Measurements from ENCODE around the gene RAB37. TPM values are rescaled to one million over a fixed set of nuclear protein-coding genes. Genes with fewer than 3 reads are reported as not detected.

RAB37 gene
- total RNA-seq, 2 donors from 2014 or later: 0.89 to 0.90 TPM

DNA sequence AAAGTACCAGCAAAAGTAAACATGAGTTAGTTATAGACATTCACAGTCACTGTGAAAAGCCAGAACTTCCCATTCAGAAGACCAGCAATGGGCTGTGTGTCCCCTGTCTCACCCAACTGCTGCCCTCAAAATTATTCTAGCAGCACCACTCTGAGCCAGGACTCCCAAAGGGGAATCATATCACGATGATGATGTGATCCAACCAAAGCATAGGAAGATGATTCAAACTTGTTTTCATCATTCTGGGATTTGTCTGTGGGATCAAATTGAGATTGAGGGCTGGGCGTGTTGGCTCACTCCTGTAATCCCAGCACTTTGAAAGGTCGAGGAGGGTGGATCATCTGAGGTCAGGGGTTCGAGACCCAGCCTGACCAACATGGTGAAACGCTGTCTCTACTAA lies 45.5 kb downstream of the RAB37 start:
- H3K4me3 ChIP-seq: no peak overlapping the region
- H3K36me3 ChIP-seq: no peaks in the 10 kb centered on the region
- DNase-seq (ENCODE audit: low spot score): no peak

DNA sequence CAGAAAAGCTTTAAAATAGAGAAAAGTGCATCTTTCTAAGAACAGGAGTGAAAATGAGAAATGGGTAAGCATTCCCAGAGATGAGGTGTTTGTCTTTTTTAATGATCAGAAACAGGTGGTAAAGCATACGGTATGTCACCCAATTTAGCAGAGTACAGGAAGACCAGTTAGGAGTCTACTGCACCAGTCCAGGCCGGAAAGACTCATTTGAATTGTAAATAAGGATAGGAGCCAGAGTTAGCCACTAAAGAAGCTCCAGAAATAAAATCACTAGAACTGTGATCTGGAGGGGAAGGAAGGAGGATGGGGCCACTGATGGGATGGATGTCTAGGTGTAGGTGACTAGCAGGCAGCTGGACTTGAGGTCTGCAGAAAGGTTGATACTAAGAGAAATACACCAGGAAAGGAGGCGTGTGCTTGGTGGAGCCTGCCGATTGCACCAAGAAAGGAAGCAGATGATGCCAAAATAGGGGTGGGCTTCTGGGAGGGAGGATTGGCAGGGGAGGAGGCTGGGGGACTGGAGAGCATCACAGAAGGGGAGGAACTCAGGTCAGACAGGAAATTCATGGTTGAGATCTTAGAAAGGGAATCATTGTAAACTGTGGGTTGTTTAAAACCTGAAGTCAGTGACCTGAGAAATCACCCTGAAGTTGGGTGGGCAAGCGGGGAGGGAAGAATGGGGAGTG lies 47.2 kb downstream of the RAB37 start:
- TF ChIP-seq, protein P1, sequence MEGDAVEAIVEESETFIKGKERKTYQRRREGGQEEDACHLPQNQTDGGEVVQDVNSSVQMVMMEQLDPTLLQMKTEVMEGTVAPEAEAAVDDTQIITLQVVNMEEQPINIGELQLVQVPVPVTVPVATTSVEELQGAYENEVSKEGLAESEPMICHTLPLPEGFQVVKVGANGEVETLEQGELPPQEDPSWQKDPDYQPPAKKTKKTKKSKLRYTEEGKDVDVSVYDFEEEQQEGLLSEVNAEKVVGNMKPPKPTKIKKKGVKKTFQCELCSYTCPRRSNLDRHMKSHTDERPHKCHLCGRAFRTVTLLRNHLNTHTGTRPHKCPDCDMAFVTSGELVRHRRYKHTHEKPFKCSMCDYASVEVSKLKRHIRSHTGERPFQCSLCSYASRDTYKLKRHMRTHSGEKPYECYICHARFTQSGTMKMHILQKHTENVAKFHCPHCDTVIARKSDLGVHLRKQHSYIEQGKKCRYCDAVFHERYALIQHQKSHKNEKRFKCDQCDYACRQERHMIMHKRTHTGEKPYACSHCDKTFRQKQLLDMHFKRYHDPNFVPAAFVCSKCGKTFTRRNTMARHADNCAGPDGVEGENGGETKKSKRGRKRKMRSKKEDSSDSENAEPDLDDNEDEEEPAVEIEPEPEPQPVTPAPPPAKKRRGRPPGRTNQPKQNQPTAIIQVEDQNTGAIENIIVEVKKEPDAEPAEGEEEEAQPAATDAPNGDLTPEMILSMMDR (IDR thresholded peaks at IDR 0.05): no peak
- Histone ChIP-seq H3K27ac (no peak overlapping the region), H3K36me3 (no peaks in the 10 kb centered on the region), H3K27me3 (no peaks in the 10 kb centered on the region), H3K4me3 (no peak overlapping the region), H3K9me3 (no peaks in the 10 kb centered on the region), H3K4me1 (no peaks in the 10 kb centered on the region)
- DNase-seq (ENCODE audit: low spot score): no peak

More for the DNA sequence above, 45.5 kb downstream of the RAB37 start:
- H3K27me3 ChIP-seq: no peaks in the 10 kb centered on the region
- H3K4me1 ChIP-seq: peaks cover 0 to 3% of the 10 kb centered on the region in 2 donors
- no peaks in the 10 kb centered on the region for H3K9me3 ChIP-seq
- TF ChIP-seq, protein P1 (IDR thresholded peaks at IDR 0.05): no peak
- no peak overlapping the region for H3K27ac ChIP-seq

DNA sequence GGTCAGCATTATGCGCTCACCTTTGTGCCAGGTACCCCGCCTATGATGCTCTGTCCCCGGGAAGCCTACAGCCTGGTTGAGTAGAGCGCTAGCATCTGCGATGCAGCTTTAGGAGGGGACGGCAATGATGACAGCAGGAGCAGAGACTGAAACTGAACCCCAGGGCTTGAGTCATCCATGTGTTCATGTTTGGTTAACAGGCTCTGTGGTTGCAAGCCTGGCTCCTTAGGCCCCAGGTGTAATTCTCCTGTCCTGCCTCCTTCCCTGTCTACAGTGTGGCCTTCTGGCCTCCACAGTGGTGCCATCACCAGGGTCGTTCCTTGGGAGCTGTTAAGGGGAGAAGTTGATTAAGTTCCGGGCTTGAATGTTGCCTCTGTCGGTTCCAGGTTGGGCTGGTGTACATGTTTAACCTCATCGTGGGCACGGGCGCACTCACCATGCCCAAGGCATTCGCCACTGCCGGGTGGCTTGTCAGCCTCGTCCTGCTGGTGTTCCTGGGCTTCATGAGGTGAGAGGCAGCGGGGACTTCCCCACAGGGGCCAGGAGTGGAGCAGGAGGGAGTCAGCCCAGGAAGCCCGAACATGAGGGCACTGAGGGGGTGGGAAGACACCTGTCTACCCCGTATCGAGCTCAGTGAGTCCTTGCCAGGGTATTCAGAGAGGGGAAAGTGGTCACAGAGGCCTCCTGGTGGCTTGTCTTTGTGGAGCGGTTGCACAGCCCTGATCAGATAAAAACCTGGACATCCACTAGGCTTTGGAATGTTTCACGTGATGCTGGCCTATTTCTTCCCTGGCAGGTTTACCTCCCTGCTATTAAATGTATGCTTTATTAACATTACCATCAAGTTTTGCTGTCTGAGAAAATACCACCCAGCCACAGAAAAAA lies 48.3 kb downstream of the RAB37 start:
- TF ChIP-seq, protein P1 (IDR thresholded peaks at IDR 0.05): no peak
- DNase-seq (ENCODE audit: low spot score): no peak
- H3K36me3 ChIP-seq: peaks cover 4% of the 10 kb centered on the region
- no peak overlapping the region for H3K4me3 ChIP-seq
- no peak overlapping the region for H3K27ac ChIP-seq
- no peaks in the 10 kb centered on the region for H3K27me3 ChIP-seq
- no peaks in the 10 kb centered on the region for H3K4me1 ChIP-seq
- no peaks in the 10 kb centered on the region for H3K9me3 ChIP-seq

DNA sequence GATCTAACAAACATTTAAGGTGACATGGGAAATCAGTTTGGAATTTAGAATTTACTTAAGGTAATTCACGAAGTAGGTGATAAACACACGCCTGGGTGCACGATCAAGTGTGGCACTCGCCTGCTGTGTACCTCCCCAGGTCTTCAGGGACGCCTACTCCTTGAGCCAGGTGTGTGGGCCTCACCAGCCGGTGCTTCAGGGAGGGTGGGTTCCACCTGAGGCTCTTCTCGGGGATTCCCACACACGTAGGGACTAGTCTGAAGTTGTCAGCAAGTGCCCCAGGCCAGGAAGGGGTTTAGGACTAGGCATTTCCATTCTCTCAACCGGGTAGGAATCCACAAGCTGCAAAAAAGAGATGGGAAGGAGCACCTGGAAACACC lies 48.9 kb downstream of the RAB37 start:
- no peak for DNase-seq (ENCODE audit: low spot score)
- H3K4me3 ChIP-seq: no peak overlapping the region
- TF ChIP-seq, protein P1 (IDR thresholded peaks at IDR 0.05): no peak
- H3K27ac ChIP-seq: no peak overlapping the region
- no peaks in the 10 kb centered on the region for H3K9me3 ChIP-seq
- H3K27me3 ChIP-seq: no peaks in the 10 kb centered on the region
- peaks cover 8% of the 10 kb centered on the region for H3K36me3 ChIP-seq
- H3K4me1 ChIP-seq: peaks cover 0 to 1% of the 10 kb centered on the region in 2 donors

DNA sequence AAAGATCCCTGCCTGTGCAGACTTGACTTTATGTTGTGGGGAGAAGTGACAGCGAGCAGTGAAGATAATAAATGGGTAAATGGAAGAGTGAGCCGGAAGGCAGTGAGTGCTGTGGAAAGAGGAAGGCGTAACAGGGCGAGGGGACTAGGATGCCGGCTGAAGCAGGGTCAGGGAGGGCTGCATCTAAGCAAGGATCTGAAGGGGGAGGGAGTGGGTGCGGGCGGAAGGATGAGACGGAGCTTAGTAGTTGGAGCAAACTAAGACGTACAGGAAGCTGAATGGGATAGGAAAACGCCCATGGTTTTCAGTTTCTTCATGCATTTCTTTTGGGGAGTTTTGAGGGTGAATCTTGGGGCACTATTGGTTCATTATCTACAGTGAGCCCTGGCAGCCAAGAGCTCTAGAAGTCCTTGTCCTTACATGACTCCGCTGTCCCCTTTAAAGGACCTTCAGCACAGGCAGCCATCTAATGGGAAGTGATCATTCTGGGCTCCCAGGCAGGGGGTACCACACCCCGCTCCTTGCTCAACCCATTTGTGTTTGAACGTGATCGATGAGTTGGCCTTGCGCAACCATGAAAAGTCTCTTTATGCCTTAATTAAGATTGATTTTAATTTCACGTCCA lies 49.5 kb downstream of the RAB37 start:
- TF ChIP-seq, protein P1 (IDR thresholded peaks at IDR 0.05): no peak
- H3K9me3 ChIP-seq: no peaks in the 10 kb centered on the region
- no peak overlapping the region for H3K4me3 ChIP-seq
- peaks cover 8% of the 10 kb centered on the region for H3K36me3 ChIP-seq
- H3K27me3 ChIP-seq: no peaks in the 10 kb centered on the region
- peak; percentile 64 for DNase-seq (ENCODE audit: low spot score)
- no peak overlapping the region for H3K27ac ChIP-seq
- H3K4me1 ChIP-seq: peaks cover 0 to 7% of the 10 kb centered on the region in 2 donors
